GM21737 (cell line): Measurements from ENCODE around the gene KRT32.

Experiments used
- ATAC-seq: cut with Tn5 transposase; IDR thresholded peaks from one replicate; pipeline ENCODE4 v1.9.1; 2021; ENCODE audit warnings: mild to moderate bottlenecking, moderate library complexity; ENCODE audit not compliant: unreplicated experiment

The KRT32 gene

GRCh38 chr17:41494524-41494923 lies 27.3 kb upstream of the KRT32 start:
- ATAC-seq: no peak

- ATAC-seq: no peak
These were observed 25.6 kb upstream of the KRT32 start for GRCh38 chr17:41492771-41493170.

GRCh38 chr17:41492351-41492750 lies 25.2 kb upstream of the KRT32 start:
- no peak for ATAC-seq

- no peak for ATAC-seq
These were observed 24.3 kb upstream of the KRT32 start for GRCh38 chr17:41491476-41491875.

GRCh38 chr17:41490000-41490990 lies 23.1 kb upstream of the KRT32 start:
- no peak for ATAC-seq

GRCh38 chr17:41489531-41489930 lies 22.3 kb upstream of the KRT32 start, which contains the start of gene KRT36:
Gene KRT36, minus strand, starts transcription at chr17:41489910. Its CDS starts 46 bp downstream, at chr17:41489864.
- ATAC-seq: no peak

GRCh38 chr17:41486809-41487530 lies 19.8 kb upstream of the KRT32 start:
- no peak for ATAC-seq

- ATAC-seq: no peak
These were observed 19.1 kb upstream of the KRT32 start for GRCh38 chr17:41486316-41486715.

GRCh38 chr17:41484920-41485904 lies 18.0 kb upstream of the KRT32 start:
- no peak for ATAC-seq

- ATAC-seq: no peak
These were observed 17.0 kb upstream of the KRT32 start for GRCh38 chr17:41483991-41484826.

- ATAC-seq: no peak
These were observed 16.3 kb upstream of the KRT32 start for GRCh38 chr17:41483531-41483930.

- no peak for ATAC-seq
These were observed 13.8 kb upstream of the KRT32 start, which contains the start of gene KRT35 for GRCh38 chr17:41481036-41481435. Gene KRT35, minus strand, starts transcription at chr17:41481151. Its CDS starts 54 bp downstream, at chr17:41481097.

- ATAC-seq: no peak
These were observed 13.4 kb upstream of the KRT32 start for GRCh38 chr17:41480581-41480980.

GRCh38 chr17:41480136-41480535 lies 12.9 kb upstream of the KRT32 start:
- ATAC-seq: no peak

GRCh38 chr17:41478237-41478636 lies 11.1 kb upstream of the KRT32 start:
- ATAC-seq: no peak

GRCh38 chr17:41476866-41477815 lies 10.0 kb upstream of the KRT32 start:
- no peak for ATAC-seq

- ATAC-seq: no peak
These were observed 8.2 kb upstream of the KRT32 start for GRCh38 chr17:41475421-41475820.

GRCh38 chr17:41474863-41475262 lies 7.7 kb upstream of the KRT32 start:
- ATAC-seq: no peak
